Diencephalon (tissue), 1 donor: ENCODE results near the gene KRT34. TPM values are rescaled to one million over a fixed set of nuclear protein-coding genes. Genes with fewer than 3 reads are reported as not detected.

Experiments used
- total RNA-seq: library from RNA; depleted of rRNA; stranded (reverse); fragments of >200 nt; gene quantifications from one replicate; pipeline ENCODE4 v1.2.3, GENCODE V29; 2014

Gene KRT34
- not detected for total RNA-seq

GRCh38 chr17:41381943-41382342 is at the start of gene KRT34:
Gene KRT34 (minus strand): TSS chr17:41382306. CDS start chr17:41382246, 60 bp downstream.

GRCh38 chr17:41424111-41424635 is 42.1 kb upstream of the KRT34 start, which contains the start of gene KRT37:
Gene KRT37 (minus strand): TSS chr17:41424585. CDS start chr17:41424523, 62 bp downstream.

GRCh38 chr17:41396996-41397660 is 15.0 kb upstream of the KRT34 start, which contains the start of gene KRT31:
Gene KRT31 (minus strand): TSS chr17:41397608. CDS start chr17:41397539, 69 bp downstream.

GRCh38 chr17:41369713-41370112 is 12.4 kb downstream of the KRT34 start, which contains the start of gene KRT33B:
Gene KRT33B (minus strand): TSS chr17:41369813. CDS start chr17:41369750, 63 bp downstream.

GRCh38 chr17:41350381-41350878 is 31.7 kb downstream of the KRT34 start, which contains the start of gene KRT33A:
Gene KRT33A (minus strand): TSS chr17:41350828. CDS start chr17:41350767, 61 bp downstream.

Other genes with a start within 250 kb of the KRT34 start
- gene KRTAP4-6, start 241.8 kb downstream of the KRT34 start, total RNA-seq: not detected
- gene KRTAP4-5, start 232.5 kb downstream of the KRT34 start, total RNA-seq: not detected
- gene KRTAP4-4, start 221.6 kb downstream of the KRT34 start, total RNA-seq: not detected
- gene KRTAP4-3, start 214.1 kb downstream of the KRT34 start, total RNA-seq: not detected
- gene KRTAP4-2, start 204.1 kb downstream of the KRT34 start, total RNA-seq: not detected
- gene KRTAP4-1, start 197.4 kb downstream of the KRT34 start, total RNA-seq: not detected
- gene KRTAP9-1, start 192.4 kb downstream of the KRT34 start, total RNA-seq: not detected
- gene KRTAP9-2, start 155.7 kb downstream of the KRT34 start, total RNA-seq: not detected
- gene KRTAP9-3, start 149.9 kb downstream of the KRT34 start, total RNA-seq: not detected
- gene KRTAP9-8, start 144.3 kb downstream of the KRT34 start, total RNA-seq: not detected
- not detected for gene KRTAP9-4, start 132.6 kb downstream of the KRT34 start, total RNA-seq
- gene KRTAP9-9, start 126.9 kb downstream of the KRT34 start, total RNA-seq: not detected
- not detected for gene KRTAP9-6, start 116.9 kb downstream of the KRT34 start, total RNA-seq
- gene KRTAP9-7, start 106.6 kb downstream of the KRT34 start, total RNA-seq: not detected
- not detected for gene KRTAP29-1, start 79.5 kb downstream of the KRT34 start, total RNA-seq
- not detected for gene KRTAP16-1, start 73.0 kb downstream of the KRT34 start, total RNA-seq
- not detected for gene KRTAP17-1, start 66.6 kb downstream of the KRT34 start, total RNA-seq
- gene KRT33A, start 31.5 kb downstream of the KRT34 start, total RNA-seq: not detected
- gene KRT33B, start 12.5 kb downstream of the KRT34 start, total RNA-seq: not detected
- 0.23 TPM for gene KRT31, start 15.3 kb upstream of the KRT34 start, total RNA-seq
- not detected for gene KRT37, start 42.3 kb upstream of the KRT34 start, total RNA-seq
- not detected for gene KRT38, start 58.7 kb upstream of the KRT34 start, total RNA-seq
- not detected for gene KRT32, start 85.1 kb upstream of the KRT34 start, total RNA-seq
- not detected for gene KRT35, start 98.8 kb upstream of the KRT34 start, total RNA-seq
- not detected for gene KRT36, start 107.6 kb upstream of the KRT34 start, total RNA-seq
- gene KRT13, start 123.3 kb upstream of the KRT34 start, total RNA-seq: not detected
- gene KRT15, start 136.6 kb upstream of the KRT34 start, total RNA-seq: not detected
- 22.1 TPM for gene KRT19, start 146.0 kb upstream of the KRT34 start, total RNA-seq
- gene KRT9, start 189.8 kb upstream of the KRT34 start, total RNA-seq: not detected
- gene KRT14, start 204.6 kb upstream of the KRT34 start, total RNA-seq: not detected
- not detected for gene KRT16, start 230.5 kb upstream of the KRT34 start, total RNA-seq
- gene KRT17, start 242.3 kb upstream of the KRT34 start, total RNA-seq: not detected